Skeletal muscle tissue (tissue), 4 donors: ENCODE results near the gene ZNF232. TPM values are rescaled to one million over a fixed set of nuclear protein-coding genes. Genes with fewer than 3 reads are reported as not detected.
"Not testable (repeated sequence)": the region's sequence is repeated elsewhere in the genome, so short reads cannot be mapped to it uniquely, and the experiment has no call there.

Experiments
- H3K27ac ChIP-seq: one replicate; pipeline ENCODE4 v1.7.0; 2013; ENCODE audit warnings: mild to moderate bottlenecking, low read depth, low read length, inconsistent platforms
- H3K27me3 ChIP-seq, 3 donors: one replicate each; pipeline ENCODE4 v1.7.0; 2013; ENCODE audit warnings: low read length in 3 of 3; ENCODE audit not compliant: control insufficient read depth in 3 of 3, insufficient read depth in 3 of 3
- H3K36me3 ChIP-seq, 3 donors: one replicate each; pipeline ENCODE4 v1.7.0; 2013; ENCODE audit warnings: low read length in 3 of 3; ENCODE audit not compliant: control insufficient read depth in 3 of 3, insufficient read depth in 3 of 3
- H3K4me1 ChIP-seq, 3 donors: one replicate each; pipeline ENCODE4 v1.7.0; 2013; ENCODE audit warnings: low read length in 3 of 3, mild to moderate bottlenecking in 3 of 3; ENCODE audit not compliant: control insufficient read depth in 3 of 3, insufficient read depth in 3 of 3
- H3K4me3 ChIP-seq, 3 donors: one replicate each; pipeline ENCODE4 v1.7.0; 2013; ENCODE audit warnings: low read length in 3 of 3
- H3K9ac ChIP-seq, 3 donors: one replicate each; pipeline ENCODE4 v1.7.0; 2013; ENCODE audit warnings: low read length in 3 of 3, mild to moderate bottlenecking in 3 of 3, moderate library complexity in 2 of 3, low read depth in 1 of 3
- H3K9me3 ChIP-seq, 3 donors: one replicate each; pipeline ENCODE4 v1.7.0; 2013; ENCODE audit warnings: low read length in 3 of 3; ENCODE audit not compliant: control insufficient read depth in 3 of 3
- total RNA-seq: library from RNA; depleted of rRNA; stranded (reverse); fragments of >200 nt; gene quantifications from one replicate; pipeline ENCODE4 v1.2.3, GENCODE V29; 2014
- donor health status: Osteomylitis.

ZNF232 gene
- total RNA-seq, 1 donor from 2014 or later, result 6.8 TPM

DNA sequence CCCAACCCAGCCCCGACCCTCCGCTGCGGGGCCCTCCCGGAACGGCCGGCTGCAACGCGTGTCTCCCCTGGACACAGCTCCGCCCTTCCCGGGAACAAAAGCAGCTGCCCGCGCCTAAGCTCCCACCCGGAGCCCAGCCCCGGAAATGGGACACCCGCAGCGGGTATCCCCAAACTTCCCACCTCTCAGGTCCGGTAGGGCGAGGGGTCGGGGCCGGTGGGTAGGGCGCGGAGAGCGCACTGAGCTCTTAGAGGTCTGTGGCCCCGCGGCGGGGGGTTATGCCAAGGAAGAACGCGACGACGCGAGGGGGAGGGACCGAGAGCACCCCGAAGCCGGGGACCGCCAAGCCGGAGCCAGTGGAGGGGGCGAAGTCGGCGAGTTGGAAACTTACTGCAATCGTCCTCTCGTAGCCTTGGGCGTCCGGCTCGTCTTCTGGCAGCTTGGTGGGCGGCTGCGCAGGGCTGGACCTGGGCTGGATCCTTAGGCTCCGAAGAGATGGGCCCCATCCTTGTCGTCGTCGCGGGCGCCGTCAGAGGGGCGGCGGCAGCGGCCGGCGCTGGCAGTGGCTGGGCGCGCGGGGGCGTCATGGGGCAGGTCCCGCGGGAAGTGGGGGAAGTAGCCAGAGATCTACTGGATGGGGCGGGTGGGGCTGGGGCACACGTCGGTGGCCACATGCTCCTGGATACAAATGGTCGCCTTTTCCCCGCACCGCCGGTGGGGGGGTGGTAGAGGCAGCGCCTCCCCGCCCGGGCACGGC lies 11.1 kb upstream of the ZNF232 start:
- Histone ChIP-seq H3K4me1 (peaks cover 18 to 33% (median 19%) of the 10 kb centered on the region in 3 donors), H3K27ac (peak overlapping the region; percentile 64), H3K36me3 (peaks cover 0 to 4% (median 0%) of the 10 kb centered on the region in 3 donors), H3K27me3 (peaks cover 0 to 3% (median 0%) of the 10 kb centered on the region in 3 donors), H3K9me3 (no peaks in the 10 kb centered on the region), H3K4me3 (peak overlapping the region; percentile 75 to 78 (median 77)), H3K9ac (peak overlapping the region; percentile 43 to 79 (median 74))

DNA sequence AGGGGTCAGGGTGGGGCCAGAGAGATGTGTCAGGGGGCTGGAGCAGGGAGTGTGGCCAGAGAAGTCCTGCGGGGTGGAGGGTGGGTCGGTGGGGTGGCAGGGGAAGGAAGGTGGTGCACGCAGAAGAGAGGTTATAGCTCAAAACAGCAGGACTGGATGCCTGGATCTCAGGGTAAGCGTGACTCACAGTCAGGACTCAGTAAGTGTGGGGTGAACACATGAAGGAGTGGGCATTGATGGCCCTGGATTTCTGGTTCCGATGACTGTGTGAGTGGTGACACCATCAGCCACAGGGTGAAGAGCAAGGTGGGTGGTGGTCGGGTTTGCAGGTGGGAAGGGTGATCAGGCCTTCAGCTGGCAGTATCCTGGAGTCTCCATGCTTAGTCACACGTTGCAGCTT lies 10.4 kb upstream of the ZNF232 start:
- H3K36me3 ChIP-seq, H3K27me3 ChIP-seq, H3K9me3 ChIP-seq: not testable (repeated sequence)
- H3K9ac ChIP-seq, result peak overlapping the region; percentile 57 to 79 (median 74)
- H3K4me1 ChIP-seq, result peaks cover 18 to 33% (median 19%) of the 10 kb centered on the region in 3 donors
- H3K4me3 ChIP-seq, result peak overlapping the region; percentile 75 to 78 (median 77)
- H3K27ac ChIP-seq, result peak overlapping the region; percentile 64

DNA sequence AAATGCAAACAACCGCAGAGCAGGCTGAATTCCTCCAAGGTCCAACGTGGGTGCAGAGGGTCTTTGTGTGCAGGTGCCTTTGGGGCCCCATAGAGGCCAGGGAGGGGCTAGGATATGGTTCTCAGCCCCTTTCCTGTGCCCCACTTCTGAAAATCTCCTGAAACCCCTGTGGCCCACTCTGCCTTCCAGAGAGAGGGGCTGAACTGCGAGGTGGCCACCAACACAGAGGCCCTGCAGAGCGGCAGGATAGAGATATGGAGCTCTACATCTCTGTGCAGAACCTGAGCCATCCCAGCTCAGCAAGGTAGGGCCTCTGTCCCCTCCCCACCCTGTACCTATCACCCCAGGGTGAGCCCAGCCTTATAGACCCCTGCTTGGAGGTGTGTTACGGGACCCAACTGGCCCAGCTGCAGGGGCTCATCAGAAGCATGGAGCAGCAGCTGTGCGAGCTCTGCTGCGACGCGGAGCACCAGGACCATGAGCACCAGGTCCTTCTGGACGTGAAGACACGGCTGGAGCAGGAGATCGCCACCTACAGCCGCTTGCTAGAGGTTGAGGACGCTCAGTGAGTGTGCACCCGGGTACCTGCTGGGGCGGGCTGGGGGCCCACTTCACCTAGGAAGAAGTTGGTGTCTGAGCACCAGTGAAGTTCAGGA lies 9.6 kb upstream of the ZNF232 start:
- Histone ChIP-seq H3K4me3 (peak overlapping the region; percentile 38 to 78 (median 77)), H3K4me1 (peaks cover 18 to 33% (median 19%) of the 10 kb centered on the region in 3 donors), H3K36me3 (peaks cover 0 to 4% (median 0%) of the 10 kb centered on the region in 3 donors), H3K27ac (peak overlapping the region; percentile 70), H3K27me3 (peaks cover 0 to 9% (median 6%) of the 10 kb centered on the region in 3 donors), H3K9ac (peak overlapping the region; percentile 52 to 82 (median 56)), H3K9me3 (no peaks in the 10 kb centered on the region)

DNA sequence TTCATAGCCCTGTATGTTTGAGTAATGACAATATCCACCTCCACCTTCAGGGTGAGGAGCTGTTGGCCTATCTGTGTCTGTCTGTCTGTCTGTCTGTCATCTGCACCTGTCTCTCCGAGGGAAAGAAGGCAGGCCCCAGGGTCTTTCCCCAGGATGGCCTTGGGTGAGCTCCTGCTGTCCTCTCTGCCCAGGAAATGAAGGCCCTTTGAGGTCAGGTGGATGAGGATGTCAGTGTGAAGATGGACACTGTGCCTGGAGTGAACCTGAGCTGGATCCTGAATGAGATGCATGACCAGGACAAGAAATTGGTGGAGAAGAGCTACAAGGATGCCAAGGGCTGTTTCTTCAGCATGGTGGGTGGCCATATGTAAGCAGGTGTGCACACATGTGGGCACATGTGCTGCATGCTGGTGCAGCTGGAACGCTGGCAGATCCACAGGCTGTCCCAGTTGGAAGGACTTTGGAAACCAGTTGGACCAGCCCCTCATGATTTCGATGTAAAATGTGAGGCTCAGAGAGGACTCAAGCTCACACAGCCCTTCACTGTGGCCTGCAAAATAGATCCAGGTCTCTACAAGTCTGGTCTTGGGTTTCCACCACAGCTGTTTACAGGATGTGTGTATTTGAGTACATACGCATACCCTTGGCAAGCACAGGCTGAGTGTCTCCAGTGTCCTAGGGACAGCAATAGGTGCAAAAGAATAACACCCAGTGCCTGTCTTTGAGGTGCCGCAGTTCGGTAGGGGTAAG lies 8.9 kb upstream of the ZNF232 start:
- Histone ChIP-seq H3K4me3 (peak overlapping the region; percentile 38 to 78 (median 77)), H3K27ac (peak overlapping the region; percentile 70), H3K4me1 (peaks cover 18 to 33% (median 19%) of the 10 kb centered on the region in 3 donors), H3K27me3 (peaks cover 6 to 16% (median 13%) of the 10 kb centered on the region in 3 donors), H3K9ac (peak overlapping the region; percentile 52 to 82 (median 56))
- not testable (repeated sequence) for H3K9me3 ChIP-seq, H3K36me3 ChIP-seq

DNA sequence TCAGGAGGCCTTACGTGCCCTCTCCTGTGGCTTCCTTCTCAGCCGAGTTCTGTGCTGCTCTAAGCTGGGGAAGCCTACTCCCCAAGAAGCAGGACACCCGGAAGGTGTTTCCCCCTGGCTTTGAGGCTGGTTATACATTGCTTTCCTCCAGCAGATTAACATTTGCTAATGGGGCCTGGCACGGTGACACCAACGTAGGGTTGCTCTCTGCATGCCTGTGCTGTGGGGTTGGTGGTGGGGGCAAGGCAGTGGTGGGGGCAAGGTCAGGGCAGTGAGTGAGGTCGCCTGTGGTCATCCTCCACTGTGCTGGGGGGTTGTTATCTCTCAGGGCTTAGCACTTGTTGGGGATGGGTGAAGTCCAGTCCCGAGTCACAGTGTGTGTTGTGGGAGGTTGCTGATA lies 8.4 kb upstream of the ZNF232 start:
- Histone ChIP-seq H3K4me3 (peak overlapping the region in 1 of 3 donors; percentile 6), H3K9ac (no peak overlapping the region), H3K27ac (peak overlapping the region; percentile 70), H3K27me3 (peaks cover 10 to 19% (median 18%) of the 10 kb centered on the region in 3 donors), H3K36me3 (peaks cover 0 to 4% (median 0%) of the 10 kb centered on the region in 3 donors), H3K9me3 (no peaks in the 10 kb centered on the region), H3K4me1 (peaks cover 18 to 33% (median 19%) of the 10 kb centered on the region in 3 donors)

DNA sequence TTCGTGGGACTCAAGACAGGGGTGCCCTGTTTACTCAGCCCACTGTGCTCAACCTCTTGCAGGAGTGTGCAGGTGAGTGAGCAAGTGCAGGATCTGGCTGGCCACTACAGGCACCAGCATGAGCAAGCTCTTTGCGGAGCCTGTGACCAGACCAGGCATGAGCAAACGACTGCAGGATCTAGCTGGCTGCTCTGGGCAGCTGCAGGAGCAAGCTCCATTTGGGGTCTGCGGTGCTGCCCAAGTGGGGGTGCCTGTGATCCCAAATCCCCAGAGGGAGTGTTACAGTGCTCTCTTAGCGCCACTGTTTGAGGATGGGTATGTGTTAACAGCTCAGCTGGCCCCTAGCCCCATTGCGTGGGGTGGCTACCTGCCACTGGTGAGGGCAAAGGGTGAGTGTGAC lies 6.5 kb upstream of the ZNF232 start:
- H3K4me3 ChIP-seq, result no peak overlapping the region
- peaks cover 0 to 8% (median 4%) of the 10 kb centered on the region in 3 donors for H3K36me3 ChIP-seq
- no peak overlapping the region for H3K27ac ChIP-seq
- H3K9ac ChIP-seq, result no peak overlapping the region
- H3K27me3 ChIP-seq, result peaks cover 10 to 24% (median 22%) of the 10 kb centered on the region in 3 donors
- H3K4me1 ChIP-seq, result peaks cover 12 to 25% (median 18%) of the 10 kb centered on the region in 3 donors
- no peaks in the 10 kb centered on the region for H3K9me3 ChIP-seq

DNA sequence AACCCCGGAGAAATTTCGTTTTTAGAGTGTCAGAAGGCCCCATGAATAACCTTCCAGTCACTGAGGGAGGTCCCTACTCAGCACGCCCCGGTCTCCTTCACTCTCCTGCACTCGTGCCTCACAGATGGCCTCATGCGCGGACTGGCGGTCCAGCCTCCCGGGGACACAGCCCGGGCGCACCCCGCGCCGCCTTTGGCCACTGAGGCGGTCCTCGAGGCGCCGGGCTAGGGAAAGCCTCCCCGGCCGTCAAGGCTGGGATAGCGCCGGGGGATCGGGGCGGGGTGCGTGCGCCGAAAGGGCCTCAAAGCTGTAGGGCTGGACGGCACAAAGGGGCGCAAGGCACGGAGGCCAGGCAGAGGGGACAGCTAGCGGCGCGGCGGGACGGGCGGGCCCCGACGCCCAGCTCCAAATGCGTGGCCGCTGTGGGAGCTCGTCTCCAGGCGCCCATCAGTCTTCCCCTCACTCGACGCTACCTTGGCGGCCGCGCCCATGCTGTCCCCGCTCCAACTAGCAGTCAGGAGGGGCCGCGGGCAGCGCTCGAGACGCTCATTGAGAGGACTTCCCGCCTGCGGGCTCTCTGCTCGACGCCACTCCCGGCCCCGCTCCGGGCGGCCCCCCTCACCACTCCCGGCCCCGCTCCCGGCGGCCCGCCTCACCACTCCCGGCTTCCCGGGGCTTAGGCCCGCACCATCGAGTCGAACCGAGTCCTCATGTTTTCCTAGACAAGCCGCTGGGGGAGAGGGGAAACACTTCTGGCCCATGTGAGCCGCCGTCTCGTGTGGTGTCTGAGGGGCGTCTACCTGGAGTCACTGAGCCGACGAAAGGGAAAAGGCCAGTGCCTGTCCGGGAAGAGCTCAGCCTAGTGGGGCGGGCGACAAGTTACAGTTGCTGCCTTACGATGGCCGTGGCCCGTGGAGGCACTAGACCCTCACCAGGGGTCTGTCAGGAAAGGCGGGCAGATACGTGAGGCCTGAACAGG lies 4.3 kb upstream of the ZNF232 start, which contains the start of gene USP6:
Gene USP6, plus strand, starts transcription at position 360 of the 979 bp plus-strand sequence. CDS start 14,336 bp downstream, outside the sequence.
- Histone ChIP-seq H3K4me1 (peaks cover 9 to 19% (median 17%) of the 10 kb centered on the region in 3 donors), H3K9ac (peak within 1 kb of the TSS in 1 of 3 donors; percentile 78), H3K9me3 (no peaks in the 10 kb centered on the region), H3K27ac (no peak within 1 kb of the TSS), H3K4me3 (peak within 1 kb of the TSS in 2 of 3 donors; percentile 22 to 83), H3K27me3 (peaks cover 10 to 24% (median 22%) of the 10 kb centered on the region in 3 donors), H3K36me3 (peaks cover 0 to 8% (median 4%) of the 10 kb centered on the region in 3 donors)

DNA sequence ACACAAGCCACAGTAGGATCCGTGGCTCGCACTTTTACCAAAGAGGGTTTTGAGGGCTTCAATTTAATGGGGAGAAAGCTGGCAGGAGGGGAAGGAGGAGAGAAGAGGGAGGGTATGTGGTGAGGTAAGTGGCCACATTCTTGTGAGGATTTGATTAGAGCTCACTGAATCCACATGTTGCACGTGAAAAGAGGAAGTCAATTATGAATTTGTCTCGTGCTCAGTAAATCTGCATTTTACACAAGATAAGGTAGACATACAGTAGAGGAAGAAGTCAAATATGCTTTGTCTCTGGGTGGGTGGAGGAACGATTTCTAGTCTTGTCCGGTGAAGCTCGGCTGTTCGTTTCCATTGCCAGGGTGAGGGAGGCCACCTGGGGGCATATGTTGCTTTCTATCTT lies 862 bp downstream of the ZNF232 start:
- Histone ChIP-seq H3K36me3 (peaks cover 19 to 35% (median 23%) of the 10 kb centered on the region in 3 donors), H3K27ac (no peak overlapping the region), H3K9ac (peak overlapping the region; percentile 85 to 94 (median 90)), H3K4me1 (peaks cover 11 to 12% (median 11%) of the 10 kb centered on the region in 3 donors), H3K27me3 (peaks cover 5 to 13% (median 11%) of the 10 kb centered on the region in 3 donors), H3K4me3 (peak overlapping the region; percentile 96 to 99 (median 97)), H3K9me3 (no peaks in the 10 kb centered on the region)
